GM19395 (cell line): Measurements from ENCODE around the gene SPOPL.

Experiments
- ATAC-seq: cut with Tn5 transposase; IDR thresholded peaks from one replicate; pipeline ENCODE4 v1.9.1; 2021; ENCODE audit warnings: mild to moderate bottlenecking, moderate library complexity; ENCODE audit not compliant: unreplicated experiment

The SPOPL gene

DNA sequence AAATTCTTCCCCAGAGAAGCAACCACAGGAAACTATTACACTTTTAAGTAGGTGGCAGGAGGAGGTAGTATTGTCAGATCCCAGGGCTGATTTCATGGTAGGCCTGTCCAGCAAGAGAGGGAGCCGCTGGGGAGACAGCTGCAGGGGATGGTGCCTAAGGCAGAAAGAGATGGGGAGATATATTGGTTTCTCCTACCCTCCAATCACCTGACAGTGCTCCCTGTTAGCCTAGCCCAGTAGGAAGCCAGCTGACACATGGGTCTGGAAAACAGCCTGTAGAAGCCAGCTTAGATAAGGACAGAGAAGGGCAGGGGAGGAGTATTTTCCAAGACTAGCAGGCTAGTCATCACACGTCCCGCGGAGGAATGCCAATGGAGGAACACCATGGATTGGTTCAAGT lies 8.2 kb upstream of the SPOPL start:
- no peak for ATAC-seq

DNA sequence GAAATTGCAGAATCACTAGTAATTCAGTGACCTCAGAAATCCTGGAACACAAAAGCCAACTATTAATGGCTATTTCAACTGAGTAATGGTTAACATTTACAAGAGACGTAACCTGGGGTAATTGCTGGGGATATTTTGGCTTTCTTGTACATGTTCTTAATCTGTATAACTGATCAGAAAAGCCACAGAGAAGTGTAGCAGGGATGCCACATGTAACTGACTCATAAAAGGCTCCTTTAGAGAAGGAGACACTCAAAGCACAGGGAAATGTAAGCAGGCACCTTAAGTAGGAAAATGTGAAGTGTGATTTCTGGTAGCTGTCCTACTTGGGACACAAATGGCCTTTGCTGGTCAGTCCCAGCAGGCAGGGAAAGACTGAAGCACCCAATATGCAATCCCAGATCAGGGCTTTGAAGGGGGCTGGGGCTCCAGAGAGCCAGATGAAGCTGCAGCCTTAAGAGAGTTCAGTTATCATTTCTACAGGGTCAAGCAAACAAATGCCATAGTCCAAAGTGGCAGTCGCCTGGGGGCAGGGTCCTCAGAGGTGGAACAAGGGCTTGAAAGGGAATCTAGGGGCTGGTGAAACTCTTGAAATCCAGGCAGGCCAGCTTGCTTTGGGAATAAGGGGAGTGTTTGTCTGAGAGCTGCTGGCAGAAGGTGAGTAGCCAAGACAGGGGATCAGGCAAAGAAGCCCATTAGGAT lies 7.2 kb upstream of the SPOPL start:
- ATAC-seq = no peak

DNA sequence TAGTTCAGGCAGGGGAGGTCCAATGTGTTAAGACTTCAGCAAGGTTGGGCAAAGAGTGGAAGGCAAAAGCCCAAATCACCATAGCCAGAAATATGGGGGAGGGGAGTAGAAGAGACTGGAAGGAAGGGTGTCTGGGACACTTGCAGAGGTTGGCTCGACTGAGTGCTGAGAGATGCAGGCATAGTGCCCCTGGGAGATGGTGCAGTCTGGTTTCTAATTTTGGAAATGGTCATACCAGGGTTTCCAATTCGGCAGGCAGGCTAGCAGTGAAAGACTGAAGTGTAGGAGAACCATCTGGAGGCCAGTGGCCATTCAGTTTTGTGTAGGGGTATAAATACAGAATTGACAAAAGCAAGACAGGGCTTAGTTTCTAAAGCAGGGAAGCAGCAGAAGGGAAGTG lies 6.2 kb upstream of the SPOPL start:
- no peak for ATAC-seq

DNA sequence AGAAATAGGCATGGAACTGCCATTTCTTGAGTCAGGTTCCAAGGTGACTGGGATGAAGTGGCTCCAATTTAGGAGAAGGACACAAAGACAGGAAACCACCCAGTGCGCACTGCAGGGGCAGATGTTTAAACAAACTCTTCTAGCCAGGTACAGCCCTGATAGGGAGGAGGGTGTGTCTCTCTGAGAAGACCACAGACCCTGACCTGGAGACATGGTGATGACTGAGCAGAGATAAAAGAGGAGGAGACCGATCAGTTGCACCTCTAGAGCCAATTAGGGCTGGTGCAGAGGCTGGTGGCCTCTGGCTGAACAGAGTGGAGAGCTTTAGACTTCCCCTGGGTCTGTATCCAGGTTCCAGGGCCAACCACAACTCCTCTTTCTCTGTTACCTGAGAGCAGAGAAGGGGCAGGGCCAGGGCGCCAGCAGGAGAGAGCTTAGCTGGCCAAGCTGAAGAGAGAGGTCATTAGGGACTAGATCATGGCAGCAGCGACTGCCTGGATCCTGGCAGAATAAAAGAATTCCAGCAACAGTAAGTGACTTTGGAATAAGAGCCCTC lies 5.4 kb upstream of the SPOPL start:
- ATAC-seq = no peak

DNA sequence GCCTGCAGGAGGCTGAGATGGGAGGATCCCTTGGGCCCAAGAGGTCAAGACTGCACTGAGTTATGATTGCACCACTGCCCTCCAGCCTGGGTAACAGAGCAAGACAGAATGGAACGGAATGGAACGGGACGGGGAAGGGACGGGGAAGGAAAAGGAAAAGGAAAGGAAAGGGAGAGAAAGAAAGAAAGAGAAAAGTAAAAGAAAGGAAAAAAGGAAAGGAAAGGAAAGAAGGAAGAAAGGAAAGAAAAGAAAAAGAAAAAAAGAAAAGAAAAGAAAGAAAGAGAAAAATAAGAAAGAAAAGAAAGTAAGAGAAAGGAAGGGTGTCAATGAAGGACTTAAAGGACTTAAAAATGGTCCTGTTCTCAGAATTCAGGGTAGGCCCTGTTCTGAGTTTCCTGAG lies 4.3 kb upstream of the SPOPL start:
- ATAC-seq = no peak

DNA sequence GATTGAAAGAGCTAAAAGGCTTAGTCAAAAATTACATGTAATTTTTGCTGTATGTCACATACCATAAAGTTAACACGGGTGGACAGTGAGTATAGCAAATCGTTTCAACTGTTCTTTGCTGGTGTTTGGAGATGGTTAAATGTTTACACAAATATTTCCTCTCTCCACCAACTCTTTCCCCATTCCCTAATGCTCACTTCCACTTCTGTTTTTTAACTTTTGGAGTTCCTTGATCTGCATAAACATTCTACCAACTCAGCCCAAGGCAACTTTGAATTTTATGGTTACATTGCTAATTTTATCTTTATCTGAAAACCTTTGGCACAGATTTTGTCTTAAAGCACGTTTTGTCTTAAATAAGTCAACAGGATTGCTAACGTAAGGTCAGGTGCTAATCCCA lies 1.9 kb upstream of the SPOPL start:
- no peak for ATAC-seq

DNA sequence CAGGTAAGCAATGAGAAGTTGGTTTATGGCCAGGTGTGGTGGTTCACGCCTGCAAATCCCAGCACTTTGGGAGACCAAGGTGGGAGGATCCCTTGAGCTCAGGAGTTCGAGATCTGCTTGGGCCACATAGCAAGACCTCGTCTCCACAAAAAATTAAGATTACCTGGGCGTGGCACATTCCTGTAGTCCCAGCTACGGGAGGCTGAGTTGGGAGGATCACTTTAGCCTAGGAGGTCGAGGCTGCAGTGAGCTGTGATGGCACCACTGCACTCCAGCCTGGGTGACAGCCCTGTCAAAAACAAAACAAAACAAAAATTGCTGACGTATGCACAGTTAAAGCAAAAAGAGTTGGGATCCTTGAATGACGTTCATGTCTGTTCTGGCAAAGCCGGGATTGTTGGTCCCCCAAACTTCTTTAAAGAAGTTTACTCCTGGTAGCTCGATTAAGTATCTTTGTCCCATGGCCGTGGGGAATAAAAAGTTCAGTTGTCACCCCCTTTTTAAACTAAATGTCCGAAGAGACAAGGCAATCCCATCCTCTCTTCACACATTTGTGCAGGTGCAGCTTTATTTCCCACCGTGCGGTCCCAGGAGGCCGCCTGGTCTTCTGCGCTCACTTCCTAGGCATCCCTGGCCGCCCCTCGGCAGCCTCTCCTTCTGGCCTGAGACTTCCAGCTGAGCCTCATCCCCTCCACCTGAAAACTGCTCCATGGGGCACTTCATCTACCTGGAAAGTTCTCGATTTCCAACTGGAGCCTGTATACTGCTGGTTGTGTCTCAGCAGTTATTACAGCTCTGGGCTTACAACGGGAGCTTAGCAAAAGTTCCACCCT lies 762 bp upstream of the SPOPL start:
- peak; percentile 9 for ATAC-seq

DNA sequence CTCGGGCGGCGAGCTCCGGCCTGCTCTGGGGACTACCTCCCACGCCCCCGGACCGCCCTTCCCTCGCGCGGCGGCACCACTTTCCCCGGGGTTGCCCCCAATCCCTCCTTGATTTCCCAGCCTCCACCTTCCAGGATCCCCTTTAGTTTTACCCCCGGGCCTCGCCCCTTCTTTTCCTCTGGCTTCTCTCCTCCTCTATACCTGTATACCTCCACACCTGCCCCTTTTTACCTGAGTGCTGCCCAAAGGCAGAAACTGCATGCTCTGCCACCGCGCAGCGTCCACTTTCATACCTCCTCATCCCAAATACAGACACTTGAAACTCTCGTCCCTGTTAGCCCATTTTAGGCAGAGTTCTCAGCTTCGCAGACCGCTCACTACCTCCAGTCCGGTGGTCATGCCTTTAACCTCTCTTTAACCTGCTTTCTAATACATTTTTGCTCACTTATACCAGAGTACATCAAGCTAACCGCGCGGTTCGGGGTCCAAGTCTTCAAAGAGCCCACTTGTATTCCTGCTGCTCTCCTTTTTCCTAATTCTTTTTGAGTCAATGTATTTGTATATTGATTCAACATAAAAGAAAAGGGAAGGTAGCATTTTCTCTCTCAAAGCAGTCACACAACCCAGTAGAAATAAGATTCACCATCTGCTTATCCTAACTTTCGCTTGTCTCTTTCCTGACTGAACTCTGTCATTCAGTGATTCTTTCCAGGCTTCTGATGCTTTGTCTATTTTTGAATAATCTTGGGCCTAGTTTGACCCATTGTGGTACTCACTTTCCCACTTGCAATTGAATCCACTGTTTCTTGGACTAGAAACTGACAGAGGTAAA lies 901 bp downstream of the SPOPL start:
- ATAC-seq = peak; percentile 1

DNA sequence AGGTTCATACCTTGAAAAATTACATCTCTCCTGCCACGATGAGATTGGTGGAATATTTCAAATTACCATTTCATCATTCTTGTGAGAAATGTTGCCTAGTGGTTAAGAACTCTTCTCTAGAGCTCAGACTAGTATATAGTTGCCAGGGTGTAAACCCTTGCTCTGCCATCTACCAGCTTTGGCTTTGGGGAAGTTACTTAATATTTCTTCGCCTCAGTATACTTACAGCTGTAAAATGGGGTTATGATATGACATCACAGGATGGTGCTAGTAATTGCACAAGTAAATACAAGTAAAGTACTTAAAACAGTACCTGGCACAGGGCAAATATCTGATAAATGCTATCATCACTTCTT lies 1.5 kb downstream of the SPOPL start:
- no peak for ATAC-seq

DNA sequence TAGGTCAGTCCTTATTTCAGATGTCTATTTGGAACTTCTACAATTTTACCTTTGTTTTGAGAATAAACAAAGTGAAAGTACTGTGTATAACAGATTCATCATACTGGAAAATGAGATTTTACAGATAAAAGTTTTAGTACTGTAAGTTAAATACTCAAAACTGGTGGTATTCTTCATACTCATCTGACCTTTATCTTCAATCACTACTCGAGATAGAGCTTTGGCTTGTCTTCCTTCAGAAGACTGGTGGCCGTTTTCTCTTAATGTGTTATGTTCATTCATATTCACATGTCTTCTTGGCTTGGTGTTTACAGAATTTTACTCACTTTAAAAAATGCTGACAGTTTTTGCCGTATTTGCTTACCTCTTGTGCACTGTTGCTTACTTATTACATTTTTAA lies 2.1 kb downstream of the SPOPL start:
- no peak for ATAC-seq

DNA sequence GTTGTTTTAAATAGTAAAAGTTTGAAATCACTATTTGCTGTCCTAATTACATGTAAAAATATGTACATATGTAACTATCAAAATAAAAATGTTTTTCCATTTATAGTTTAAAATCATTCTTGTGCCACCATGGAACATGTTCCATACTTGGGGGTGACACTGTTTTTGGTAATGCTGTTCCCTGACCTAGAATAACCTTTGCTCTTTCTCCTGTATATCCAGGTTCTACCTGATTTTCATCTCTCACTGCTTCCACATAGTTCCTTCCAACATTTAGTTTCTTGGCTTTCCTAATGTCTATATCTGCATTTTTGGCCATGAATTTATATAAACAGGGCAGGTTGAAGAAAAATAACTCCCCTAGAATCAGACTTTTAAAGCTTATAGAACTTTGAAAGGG lies 2.5 kb downstream of the SPOPL start:
- ATAC-seq = no peak

DNA sequence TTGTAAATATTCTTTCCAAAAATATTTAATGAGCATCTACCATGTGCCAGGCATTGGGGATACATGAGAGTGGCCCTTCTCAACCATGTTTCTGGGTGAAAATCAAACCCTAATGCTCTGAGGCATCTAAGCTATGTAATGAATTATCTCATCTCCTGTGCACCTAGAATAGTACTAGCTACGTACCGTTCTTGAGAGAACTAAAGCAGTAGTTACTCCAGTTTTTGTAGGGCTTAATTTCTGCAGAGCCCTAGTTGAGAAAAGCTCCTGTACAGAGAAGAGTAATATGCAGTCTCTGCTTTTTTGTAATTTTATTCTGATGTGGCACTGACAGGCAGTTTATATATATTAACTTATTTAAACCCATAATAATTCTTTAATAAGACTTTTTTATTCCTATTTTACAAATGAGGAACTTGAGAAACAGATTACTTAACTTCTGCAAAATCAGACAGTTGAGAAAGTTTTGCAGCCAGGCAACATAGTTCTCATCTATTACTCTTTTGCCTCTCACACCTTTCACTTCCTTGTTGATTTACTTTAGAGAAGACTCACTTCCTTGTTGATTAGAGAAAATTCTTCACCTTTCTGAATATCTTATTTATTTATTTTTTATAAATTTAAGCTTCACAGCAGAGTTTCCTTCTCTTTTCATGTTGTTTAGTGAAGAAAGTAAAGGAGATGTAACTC lies 3.1 kb downstream of the SPOPL start:
- peak; percentile 53 for ATAC-seq

DNA sequence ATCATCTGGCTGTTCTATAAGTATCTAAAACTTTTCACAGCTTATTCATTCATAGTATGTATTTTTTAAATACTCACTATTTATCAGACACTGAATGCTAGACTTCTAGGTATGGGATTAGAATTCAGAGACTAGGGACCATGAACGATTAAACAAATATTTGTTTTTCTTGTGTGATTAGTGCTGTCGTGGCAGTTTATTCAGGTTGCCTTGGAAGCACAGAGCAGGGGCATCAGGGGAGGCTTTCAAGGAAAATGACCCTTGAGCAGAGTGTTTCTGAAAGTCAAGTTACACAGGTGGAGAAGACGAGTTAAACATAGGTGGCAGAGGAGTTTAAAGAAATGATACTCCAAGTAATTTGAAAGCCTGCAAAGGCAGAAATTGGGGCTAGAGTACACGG lies 5.7 kb downstream of the SPOPL start:
- no peak for ATAC-seq

DNA sequence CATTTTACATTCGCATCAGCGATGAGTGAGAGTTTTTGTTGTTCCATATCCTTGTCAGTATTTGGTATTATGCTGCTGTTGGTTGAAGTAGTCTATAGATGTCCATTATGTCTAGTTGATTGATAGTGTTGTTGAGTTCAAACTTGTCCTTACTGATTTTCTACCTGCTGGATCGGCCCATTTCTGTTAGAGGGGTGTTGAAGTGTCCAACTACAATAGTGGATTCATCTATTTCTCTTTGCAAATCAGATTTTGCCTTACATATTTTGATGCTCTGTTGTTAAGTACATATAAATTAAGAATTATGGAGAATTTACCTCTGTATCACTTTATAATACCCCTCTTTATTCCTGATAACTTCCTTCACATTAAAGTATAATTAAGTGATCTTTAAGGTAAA lies 8.7 kb downstream of the SPOPL start:
- no peak for ATAC-seq

DNA sequence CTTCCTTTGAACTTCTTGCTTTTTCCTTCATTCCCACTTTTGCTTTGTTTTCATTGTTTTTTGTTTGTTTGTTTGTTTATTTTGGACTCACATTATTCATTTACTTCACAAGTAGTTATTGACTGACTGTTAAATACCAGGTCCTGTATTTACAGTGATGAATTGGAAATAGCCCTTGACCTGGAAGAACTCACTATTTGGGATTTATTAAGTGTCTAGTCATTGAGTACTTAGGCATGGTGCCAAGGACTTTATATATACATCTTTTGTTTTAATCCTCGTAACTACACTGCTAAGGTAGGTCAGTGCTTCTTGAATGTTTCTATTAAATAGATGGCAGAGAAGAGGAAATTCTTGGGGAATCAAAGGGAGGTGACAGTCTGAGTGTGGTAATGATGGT lies 11.1 kb downstream of the SPOPL start:
- ATAC-seq = no peak

DNA sequence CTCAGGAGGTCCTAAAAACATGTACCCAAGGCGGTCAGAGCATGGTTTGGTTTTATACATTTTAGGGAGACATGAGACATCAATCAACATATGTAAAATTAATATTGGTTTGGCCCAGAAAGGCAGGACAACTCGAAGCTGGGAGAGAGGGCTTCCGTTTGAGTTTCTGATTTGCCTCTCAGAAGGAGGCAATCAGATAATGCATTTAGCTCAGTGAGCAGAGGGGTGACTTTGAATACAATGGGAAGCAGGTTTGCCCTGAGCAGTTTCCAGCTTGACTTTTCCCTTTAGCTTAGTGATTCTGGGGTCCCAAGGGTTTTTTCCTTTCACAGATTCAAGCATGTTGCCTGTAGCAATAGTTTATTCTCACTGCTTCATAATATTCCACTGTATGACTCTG lies 12.6 kb downstream of the SPOPL start:
- ATAC-seq = no peak

DNA sequence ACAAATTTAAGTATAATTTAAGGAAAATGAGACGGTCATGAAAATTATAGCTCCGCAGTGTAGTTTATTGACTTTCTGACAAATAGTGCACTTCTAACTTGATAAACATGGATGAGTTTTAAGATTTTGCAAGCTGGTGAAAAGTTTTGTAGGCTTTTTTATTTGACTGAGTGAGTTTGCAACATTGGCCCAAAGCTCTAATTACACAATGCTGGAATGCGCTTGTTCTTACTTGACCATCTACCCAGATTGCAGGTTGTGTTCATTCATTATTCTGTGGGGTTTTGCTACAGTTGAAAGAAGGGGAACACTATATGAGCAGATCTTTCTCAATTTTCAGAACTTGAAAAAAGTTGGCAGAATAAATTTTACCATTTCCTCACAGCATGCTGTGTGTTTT lies 13.5 kb downstream of the SPOPL start:
- no peak for ATAC-seq

DNA sequence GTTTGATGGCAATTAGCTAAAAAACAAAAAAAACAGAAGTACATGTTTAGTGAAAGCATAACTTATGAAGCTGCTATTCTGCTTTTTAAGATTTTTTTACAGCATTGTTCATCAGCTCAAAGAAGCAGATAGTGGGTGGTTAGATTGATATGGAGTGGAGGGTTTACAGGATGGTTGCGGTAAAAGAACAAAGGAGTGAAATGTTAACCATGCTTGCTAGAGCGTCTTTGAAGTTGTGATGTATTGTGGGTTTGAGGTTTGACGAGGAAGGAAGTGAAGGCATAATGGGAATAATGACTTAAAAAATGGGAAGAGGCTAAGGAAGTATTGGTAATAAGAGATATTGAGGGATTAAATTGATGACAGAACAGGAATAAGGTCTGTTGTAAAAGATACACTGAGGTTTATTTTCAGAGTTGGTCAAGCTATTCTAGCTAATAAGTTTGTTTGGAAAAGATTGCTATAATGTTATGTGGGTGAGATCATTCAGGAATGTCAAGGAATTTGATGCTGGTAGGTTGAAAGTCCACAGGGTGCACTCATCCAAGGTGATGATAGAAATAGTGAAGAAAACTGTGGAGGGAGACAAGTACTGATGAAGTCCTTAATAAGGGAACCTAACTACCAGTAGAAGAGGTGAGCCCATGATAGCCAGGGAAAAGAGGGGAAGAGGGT lies 14.6 kb downstream of the SPOPL start:
- no peak for ATAC-seq

DNA sequence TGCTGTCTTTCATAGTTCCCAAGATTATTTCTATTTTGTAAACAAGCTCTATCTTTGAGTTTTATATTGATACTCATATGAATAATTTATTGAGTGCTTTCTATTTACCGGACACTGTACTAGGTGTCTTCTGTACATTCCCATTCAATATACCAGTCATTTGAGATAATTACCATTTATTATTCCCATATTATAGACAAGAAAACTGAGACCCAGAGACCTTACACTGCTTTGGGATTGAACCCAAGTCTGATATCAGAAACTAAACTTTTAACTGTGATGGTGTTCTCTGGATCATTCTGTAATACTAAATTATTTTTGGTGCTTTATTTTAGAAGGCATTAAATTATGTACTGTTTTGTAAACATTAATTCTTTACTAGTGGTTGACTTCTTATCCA lies 17.3 kb downstream of the SPOPL start:
- ATAC-seq = no peak

DNA sequence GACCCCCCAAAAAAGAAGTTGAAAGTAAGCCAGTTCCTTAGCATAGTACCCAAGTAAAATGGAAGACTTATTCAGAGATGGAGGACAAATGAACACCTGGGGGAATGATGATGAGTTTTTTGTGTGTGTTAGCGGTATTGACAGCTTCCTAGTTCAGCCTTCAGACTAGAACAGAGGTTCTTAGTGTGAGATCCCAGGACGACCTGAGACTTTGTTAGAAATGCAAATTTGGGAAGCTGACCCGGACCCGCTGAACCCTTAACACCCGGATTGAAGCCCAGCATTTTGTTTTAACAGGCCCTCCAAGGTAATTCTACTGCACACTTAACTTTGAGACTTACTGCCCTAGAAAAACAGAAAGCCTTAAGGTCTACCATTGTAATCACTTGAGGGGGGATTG lies 20.3 kb downstream of the SPOPL start:
- no peak for ATAC-seq
